Measurements from ENCODE around the gene ACER2.

DNA sequence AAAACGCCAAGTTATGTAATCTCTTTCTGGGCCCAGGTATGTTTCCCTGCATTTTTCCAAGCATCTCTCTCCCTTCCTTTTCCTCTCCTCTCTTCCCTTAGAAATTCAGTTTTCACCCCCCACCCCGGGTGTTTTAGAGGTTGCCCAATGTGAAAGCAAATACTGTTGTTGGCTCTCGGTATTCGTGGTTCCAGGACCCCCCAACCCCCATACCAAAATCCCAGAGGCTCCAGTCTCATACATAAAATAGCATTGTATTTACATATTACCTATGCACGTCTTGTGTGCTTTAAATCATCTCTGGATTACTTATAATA is 48.8 kb downstream of the ACER2 start:
- TF ChIP-seq, protein P1, sequence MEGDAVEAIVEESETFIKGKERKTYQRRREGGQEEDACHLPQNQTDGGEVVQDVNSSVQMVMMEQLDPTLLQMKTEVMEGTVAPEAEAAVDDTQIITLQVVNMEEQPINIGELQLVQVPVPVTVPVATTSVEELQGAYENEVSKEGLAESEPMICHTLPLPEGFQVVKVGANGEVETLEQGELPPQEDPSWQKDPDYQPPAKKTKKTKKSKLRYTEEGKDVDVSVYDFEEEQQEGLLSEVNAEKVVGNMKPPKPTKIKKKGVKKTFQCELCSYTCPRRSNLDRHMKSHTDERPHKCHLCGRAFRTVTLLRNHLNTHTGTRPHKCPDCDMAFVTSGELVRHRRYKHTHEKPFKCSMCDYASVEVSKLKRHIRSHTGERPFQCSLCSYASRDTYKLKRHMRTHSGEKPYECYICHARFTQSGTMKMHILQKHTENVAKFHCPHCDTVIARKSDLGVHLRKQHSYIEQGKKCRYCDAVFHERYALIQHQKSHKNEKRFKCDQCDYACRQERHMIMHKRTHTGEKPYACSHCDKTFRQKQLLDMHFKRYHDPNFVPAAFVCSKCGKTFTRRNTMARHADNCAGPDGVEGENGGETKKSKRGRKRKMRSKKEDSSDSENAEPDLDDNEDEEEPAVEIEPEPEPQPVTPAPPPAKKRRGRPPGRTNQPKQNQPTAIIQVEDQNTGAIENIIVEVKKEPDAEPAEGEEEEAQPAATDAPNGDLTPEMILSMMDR (conservative IDR thresholded peaks at IDR 0.05; ENCODE audit: low read depth, low read length) = no peak
- no peak for TF ChIP-seq EZH2 (IDR thresholded peaks at IDR 0.05; ENCODE audit: borderline replicate concordance, low read depth, low read length, poor library complexity, severe bottlenecking)

Data from A673 (cell line).